Muscle of back (tissue), 11 donors: Measurements from ENCODE around the gene UBXN6. TPM values are rescaled to one million over a fixed set of nuclear protein-coding genes. Genes with fewer than 3 reads are reported as not detected.
A peak's percentile ranks its signal among the peaks of the same experiment; 100 is the strongest.

Experiments
- DNase-seq, 3 donors: peaks; one replicate each; pipeline versions ENCODE4 v3.0.0 to v3.0.0-alpha.2; 2013
- polyA plus RNA-seq, 10 donors: library from polyadenylated mRNA; unstranded; fragments of 120-200 nt; gene quantifications; one replicate each; pipeline ENCODE4 v1.2.1, GENCODE V29; 2013; ENCODE audit not compliant: insufficient read length in 10 of 10

UBXN6 gene
- polyA plus RNA-seq, 10 donors = 65.4 to 103 (median 90.2) TPM

GRCh38 chr19:4464815-4465581 is 7.4 kb upstream of the UBXN6 start:
- DNase-seq = no peak

DNA sequence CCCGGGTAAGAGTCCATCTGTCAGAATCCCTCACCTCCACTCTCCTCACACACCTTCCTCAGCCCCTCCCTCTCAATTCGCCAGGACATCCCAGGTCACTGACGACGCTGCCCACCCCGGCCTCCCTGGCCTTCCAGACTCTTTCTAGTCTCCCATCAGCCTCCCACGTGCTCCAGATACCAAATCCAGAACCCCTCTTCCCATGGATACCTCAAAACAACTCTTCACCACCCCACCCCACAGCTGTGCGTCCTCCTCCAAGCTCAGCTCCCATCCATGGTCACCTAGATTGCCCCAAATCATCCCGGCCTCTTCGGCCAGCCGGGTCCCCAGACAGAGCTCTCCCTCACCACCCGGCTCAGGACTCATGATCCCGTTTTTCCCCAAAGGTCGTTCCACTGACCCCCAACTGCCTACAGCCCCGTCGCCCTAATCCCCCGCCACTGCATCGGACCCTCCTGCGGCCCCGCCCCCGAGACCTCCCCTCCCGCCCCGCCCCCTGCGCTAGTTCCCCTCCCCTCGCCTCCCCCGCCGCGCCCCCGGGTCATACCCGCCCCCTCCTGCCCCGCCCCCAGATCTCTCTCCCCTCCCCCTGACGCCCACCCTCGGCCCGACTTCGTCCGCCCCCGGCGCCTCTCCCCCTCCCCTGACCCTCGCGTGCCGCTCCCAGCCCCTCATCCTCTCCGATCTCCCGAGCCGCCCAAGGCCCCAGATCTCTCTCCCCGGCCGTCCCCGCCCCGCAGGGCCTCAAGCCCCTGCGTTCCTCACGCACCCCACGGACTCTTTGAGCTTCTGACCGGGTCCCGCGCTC is 546 bp downstream of the UBXN6 start:
- DNase-seq = peak; percentile 60 to 90 (median 83)

DNA sequence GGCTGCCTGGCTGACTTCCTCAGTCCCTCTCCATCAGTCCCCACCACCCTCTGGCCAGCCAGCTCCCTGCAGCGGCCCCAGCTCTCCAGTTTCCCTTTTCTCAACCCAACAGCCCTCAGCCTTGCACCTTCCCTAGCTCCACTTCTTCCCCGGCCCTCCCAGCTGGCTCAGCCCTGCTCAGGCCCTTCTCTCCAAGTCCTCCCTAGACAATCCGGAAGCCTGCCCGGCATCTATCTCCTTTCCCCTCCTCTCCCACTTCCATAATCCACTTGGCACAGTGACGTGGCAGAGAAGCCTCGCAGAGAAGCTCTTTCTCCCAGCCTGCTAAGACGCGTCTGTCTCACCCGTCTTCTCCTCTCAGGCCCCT is 1.1 kb downstream of the UBXN6 start:
- peak in 2 of 3 donors; percentile 62 to 68 for DNase-seq

- peak; percentile 77 to 91 (median 81) for DNase-seq
Measured at GRCh38 chr19:4455719-4456475, 1.7 kb downstream of the UBXN6 start.

GRCh38 chr19:4454747-4455718 is 2.6 kb downstream of the UBXN6 start:
- peak in 2 of 3 donors; percentile 57 to 84 for DNase-seq

- DNase-seq = peak in 1 of 3 donors; percentile 25
Measured at GRCh38 chr19:4453232-4454179, 4.1 kb downstream of the UBXN6 start.

GRCh38 chr19:4452230-4452990 is 5.2 kb downstream of the UBXN6 start:
- DNase-seq = no peak

- no peak for DNase-seq
Measured at GRCh38 chr19:4449639-4450028, 8.0 kb downstream of the UBXN6 start.

DNA sequence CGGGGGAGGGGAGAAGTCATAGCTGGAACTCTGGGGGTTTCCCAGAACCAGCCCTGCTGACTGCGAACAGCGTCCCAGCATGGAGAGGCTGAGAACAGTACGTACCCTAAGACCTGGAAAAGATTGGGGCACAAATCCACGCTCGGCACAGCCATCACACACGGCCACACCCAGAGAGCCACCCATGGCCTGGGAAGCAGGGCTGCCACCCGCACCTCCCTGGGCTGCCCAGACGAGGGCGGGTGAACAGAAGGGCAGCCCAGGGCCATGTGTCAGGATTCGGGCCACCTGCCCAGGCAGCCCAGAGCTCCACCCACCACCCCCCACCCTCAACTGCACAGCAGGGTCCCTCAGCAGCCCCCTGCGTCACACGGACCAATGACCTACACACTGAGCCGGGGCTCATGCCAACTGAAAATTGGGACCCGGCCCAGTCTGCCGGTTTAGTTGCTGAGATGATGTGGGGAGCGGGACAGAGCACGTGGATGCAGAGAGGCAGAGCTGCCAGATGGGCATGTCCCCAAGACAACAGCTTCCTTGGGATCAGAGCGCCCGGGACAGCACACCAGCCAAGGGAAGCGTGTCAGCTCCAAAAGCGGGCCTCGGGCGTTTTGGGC is 8.5 kb downstream of the UBXN6 start:
- DNase-seq = peak; percentile 43 to 64 (median 49)

DNA sequence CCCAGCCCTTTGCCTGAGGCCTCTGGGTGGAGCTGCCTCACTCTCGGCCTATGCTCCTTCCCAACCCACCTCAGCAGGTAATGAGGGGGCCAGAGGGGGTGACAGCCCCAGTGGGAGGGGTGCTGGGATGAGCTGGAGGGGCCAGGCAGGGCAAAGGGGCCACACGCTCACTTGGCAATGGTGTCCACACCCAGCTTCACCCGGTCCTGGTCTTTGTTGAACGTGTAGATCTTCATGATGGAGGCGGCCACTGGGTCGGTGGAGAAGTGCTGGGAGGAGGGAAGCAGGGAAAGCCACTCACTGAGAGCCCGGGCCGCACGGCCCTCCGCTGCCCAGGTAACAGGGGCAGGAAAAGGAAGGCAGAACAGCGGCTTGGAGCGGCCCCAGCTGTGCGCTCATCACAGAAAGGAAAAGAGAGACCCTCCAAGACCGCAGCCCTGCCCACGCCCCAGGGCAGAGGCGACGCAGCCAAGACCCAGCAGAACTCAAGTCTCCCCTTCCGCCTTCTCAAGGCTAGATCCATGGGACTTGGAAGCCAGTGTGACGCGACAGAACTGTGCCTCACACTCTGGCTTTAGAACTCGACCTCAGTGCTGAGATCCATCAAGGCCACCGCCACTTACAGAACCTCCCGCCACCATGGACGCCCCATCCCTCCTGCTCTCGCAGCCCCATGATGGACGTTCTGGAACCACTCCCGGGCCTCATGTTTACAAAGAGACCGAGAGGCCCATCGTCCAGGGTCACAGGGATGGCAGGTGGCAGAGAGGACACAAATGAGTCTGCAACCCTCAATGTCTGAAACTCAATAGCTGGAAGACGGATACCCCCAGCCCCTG is 9.2 kb downstream of the UBXN6 start:
- DNase-seq = no peak

- DNase-seq = no peak
Measured at GRCh38 chr19:4447327-4448146, 10.1 kb downstream of the UBXN6 start.

DNA sequence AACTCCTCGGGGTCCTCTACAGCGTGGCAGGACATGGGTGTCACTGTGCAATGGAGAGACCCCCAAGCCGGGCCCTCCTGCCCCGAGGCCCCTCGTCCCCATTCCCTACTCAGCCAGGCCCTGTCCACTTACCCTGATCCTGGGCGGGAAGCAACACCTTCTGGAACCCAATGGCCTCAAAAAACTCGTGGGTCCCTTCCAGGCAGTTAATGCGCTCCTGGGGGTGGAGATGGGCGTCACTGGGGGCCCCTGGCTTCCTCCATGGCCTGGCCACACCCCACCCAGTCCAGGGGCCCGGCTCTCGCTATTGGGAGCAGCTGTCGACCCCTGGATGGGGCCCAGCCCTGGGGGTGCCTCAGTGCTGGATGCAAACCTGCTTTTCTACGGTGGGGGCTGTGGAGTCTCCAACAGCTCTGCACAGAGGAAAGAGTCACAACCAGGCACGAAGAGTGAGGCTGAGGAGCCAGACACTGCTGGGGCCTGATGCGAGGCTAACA is 10.8 kb downstream of the UBXN6 start:
- DNase-seq = peak in 1 of 3 donors; percentile 53

DNA sequence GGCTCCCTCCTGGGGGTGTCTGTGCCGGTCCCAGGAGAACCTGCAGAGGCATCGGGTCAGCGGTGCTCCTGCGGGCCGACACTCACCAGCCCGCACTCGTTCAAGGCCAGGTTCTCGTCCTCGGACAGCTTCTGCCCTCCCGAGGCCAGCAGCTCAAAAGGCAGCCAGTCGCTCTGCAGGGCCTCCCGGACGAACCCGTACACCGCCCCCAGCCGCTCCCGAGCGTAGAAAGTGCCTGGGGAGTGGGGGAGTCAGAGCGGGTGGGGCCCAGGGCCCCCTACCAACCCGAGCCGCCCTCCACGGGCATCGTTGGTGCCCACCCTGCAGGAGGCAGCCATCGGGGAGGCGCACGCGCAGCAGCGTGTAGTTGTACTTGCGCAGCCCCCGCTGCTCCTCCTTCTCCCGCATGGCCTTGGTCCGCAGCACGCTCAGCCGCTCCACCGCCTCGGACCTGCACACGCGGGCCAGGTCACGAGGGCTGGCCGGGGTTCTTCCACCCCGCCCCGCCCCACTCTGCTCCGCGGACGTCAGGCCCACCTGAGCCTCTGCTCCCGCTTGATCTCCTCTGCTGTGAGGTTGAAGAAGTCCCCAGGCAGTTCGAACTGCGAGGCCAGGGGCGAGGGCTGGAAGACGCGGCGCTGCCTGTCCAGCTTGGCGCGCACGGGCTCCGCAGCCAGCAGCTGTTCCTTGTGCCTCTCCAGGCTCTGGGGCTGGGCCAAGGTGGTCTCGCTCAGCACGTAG is 11.5 kb downstream of the UBXN6 start:
- peak in 1 of 3 donors; percentile 45 for DNase-seq

DNA sequence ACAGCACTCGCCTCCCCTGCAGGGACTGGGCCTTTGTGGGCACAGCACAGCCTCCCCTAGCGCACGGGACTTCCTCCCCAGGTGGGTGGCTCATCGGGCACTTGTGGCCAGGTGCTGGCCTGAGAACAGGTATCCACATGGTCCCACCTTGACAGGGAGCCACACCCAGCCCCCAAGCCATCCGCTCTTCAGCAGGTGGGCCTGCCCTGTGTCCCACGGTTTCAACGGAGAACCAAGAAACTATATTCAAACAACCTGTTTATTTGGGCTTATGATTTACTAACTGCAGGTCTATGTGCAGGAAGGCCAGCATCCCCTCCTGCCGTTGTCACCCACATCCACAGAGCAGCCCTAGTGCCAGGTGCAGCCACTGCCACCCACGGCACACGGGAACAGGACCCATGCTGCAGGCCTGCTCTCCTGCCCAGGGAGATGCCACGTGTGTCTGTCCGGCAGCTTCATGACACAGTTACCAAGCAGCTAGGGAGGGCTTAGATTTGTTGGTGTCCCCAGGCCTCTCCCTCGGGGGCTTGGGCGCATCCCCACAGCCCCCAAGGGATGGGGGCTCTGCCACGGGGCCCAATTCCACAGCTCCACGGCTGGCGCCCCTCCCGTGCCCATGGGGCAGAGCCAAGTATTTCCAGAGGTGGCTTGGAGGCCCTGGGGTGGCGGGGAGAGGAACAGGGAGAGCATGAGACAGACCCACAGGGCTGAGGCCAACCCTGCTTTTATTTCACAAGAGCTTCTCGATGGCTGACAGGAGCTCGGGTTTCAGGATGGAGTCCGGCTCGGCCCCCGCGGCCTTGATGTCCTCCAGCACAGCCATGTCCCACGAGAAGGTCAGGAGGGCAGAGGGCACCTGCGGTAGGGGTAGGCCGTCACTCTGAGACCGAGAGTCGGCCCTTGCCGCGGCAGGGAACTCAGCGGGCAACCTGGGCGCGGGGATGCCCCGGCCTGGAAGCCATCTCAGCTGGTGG is 12.5 kb downstream of the UBXN6 start:
- DNase-seq = peak in 1 of 3 donors; percentile 30
